CD4-positive, alpha-beta T cell (primary cell): ENCODE measurements around the gene DNAH11. TPM values are rescaled to one million over a fixed set of nuclear protein-coding genes. Genes with fewer than 3 reads are reported as not detected.

Experiments
- ATAC-seq: fragments of 200-7000 bp; cut with Tn5 transposase; one replicate; pipeline ENCODE4 v1.10.0; 2022; ENCODE audit warnings: mild to moderate bottlenecking; ENCODE audit not compliant: poor library complexity
- CTCF ChIA-PET: fragments of 350-600 bp; sonication (Branson Sonifier 250); formaldehyde crosslinking; loops from one replicate; lab custom pipeline; 2021; ENCODE audit warnings: antibody characterized with exemption, inconsistent platforms; lab: Charles Lee
- POLR2A ChIA-PET: fragments of 350-600 bp; sonication (Branson Sonifier 250); formaldehyde crosslinking; loops from one replicate; lab custom pipeline; 2021; ENCODE audit warnings: antibody characterized with exemption, inconsistent platforms; lab: Charles Lee
- DNase-seq, 14 experiments: peaks; one replicate each; pipeline ENCODE4 v3.0.0-alpha.2; 2013 to 2020; ENCODE audit warnings: mixed read lengths in 2 of 14
- H3K27ac ChIP-seq, 2 donors: one replicate each; pipeline versions ENCODE4 v1.5.1 to v1.7.0; 2013; ENCODE audit warnings: low read length in 2 of 2, low read depth in 1 of 2, mild to moderate bottlenecking in 1 of 2
- H3K27me3 ChIP-seq, 2 experiments: 1 replicate in 1 of 2; 2 replicates in 1 of 2; pipeline versions ENCODE4 v1.6.1 to v1.7.0; 2013; ENCODE audit warnings: low read length in 2 of 2, control low read depth in 1 of 2, mild to moderate bottlenecking in 1 of 2, moderate library complexity in 1 of 2; ENCODE audit not compliant: insufficient read depth in 2 of 2, control insufficient read depth in 1 of 2
- H3K36me3 ChIP-seq: one replicate; pipeline ENCODE4 v1.6.1; 2013; ENCODE audit warnings: low read length, control low read depth; ENCODE audit not compliant: insufficient read depth
- H3K4me1 ChIP-seq: one replicate; pipeline ENCODE4 v1.6.1; 2013; ENCODE audit warnings: low read length, control low read depth; ENCODE audit not compliant: insufficient read depth
- H3K4me3 ChIP-seq: one replicate; pipeline ENCODE4 v1.5.1; 2013; ENCODE audit warnings: mild to moderate bottlenecking, low read length, moderate library complexity
- H3K9me3 ChIP-seq, 2 experiments: 1 replicate in 1 of 2; 2 replicates in 1 of 2; pipeline versions ENCODE4 v1.6.1 to v1.7.0; 2013; ENCODE audit warnings: low read length in 2 of 2, mild to moderate bottlenecking in 2 of 2, control low read depth in 1 of 2, moderate library complexity in 1 of 2; ENCODE audit not compliant: control insufficient read depth in 1 of 2, insufficient read depth in 1 of 2
- H3K27ac Mint-ChIP-seq: one replicate; pipeline ENCODE4 v1.8.0; 2020; ENCODE audit warnings: mixed read lengths
- H3K27me3 Mint-ChIP-seq: one replicate; pipeline ENCODE4 v1.8.0; 2021; ENCODE audit warnings: mixed read lengths
- H3K36me3 Mint-ChIP-seq: one replicate; pipeline ENCODE4 v1.8.0; 2021; ENCODE audit warnings: low read depth, mixed read lengths
- H3K4me1 Mint-ChIP-seq: one replicate; pipeline ENCODE4 v1.8.0; 2021; ENCODE audit warnings: low read depth, mixed read lengths
- H3K4me3 Mint-ChIP-seq: one replicate; pipeline ENCODE4 v1.8.0; 2020; ENCODE audit warnings: mild to moderate bottlenecking, mixed read lengths
- H3K9me3 Mint-ChIP-seq: one replicate; pipeline ENCODE4 v1.8.0; 2020; ENCODE audit warnings: mixed read lengths
- CTCF ChIP-seq: fragments of 200-600 bp; IDR thresholded peaks from one replicate; pipeline ENCODE4 v1.8.0; 2022; ENCODE audit warnings: antibody characterized with exemption, mild to moderate bottlenecking
- intact Hi-C, 2 experiments: fragments of 100-400 bp; cut with DNase I in 1 of 2; cut with micrococcal nuclease in 1 of 2; formaldehyde crosslinking; loops; one replicate each; pipeline versions ENCODE4 v1.15.1 to v1.9.0; 2023 to 2025; cut with DNase I, micrococcal nuclease
- total RNA-seq, 174 experiments: library from RNA in 2 of 174; stranded (reverse) in 2 of 174; gene quantifications; one replicate each; pipeline ENCODE4 v1.2.3 and lab custom pipeline; 2021 to 2026

The DNAH11 gene
- total RNA-seq, 2 experiments from 2014 or later = 0.11 TPM; not detected in 1

- ATAC-seq (no peak), DNase-seq (no peak)
- Mint-ChIP-seq H3K27me3 (peaks cover 77% of the 10 kb centered on the region), H3K4me1 (peaks cover 11% of the 10 kb centered on the region), H3K9me3 (no peaks in the 10 kb centered on the region), H3K27ac (no peak overlapping the region), H3K4me3 (no peak overlapping the region), H3K36me3 (no peaks in the 10 kb centered on the region)
- Histone ChIP-seq H3K27ac (no peak overlapping the region), H3K36me3 (no peaks in the 10 kb centered on the region), H3K27me3 (peaks cover 27 to 49% of the 10 kb centered on the region in 2 experiments), H3K4me3 (no peak overlapping the region), H3K4me1 (peaks cover 14% of the 10 kb centered on the region), H3K9me3 (peaks cover 0 to 10% of the 10 kb centered on the region in 2 experiments)
- intact Hi-C loops = no loop called here
- no peak for TF ChIP-seq CTCF
- ChIA-PET POLR2A (no interaction called here), CTCF (no interaction called here)
Observed at GRCh38 chr7:21544715-21545114, 1.9 kb downstream of the DNAH11 start.

- no peak overlapping the region for H3K4me3 ChIP-seq
- POLR2A ChIA-PET = no interaction called here
- Mint-ChIP-seq H3K4me1 (peaks cover 11% of the 10 kb centered on the region), H3K9me3 (no peaks in the 10 kb centered on the region), H3K27me3 (peaks cover 56% of the 10 kb centered on the region), H3K27ac (no peak overlapping the region), H3K4me3 (no peak overlapping the region), H3K36me3 (no peaks in the 10 kb centered on the region)
- intact Hi-C loops = no loop called here
- TF ChIP-seq CTCF = no peak
- no peak for DNase-seq
- CTCF ChIA-PET = no interaction called here
- H3K27me3 ChIP-seq = peaks cover 19 to 29% of the 10 kb centered on the region in 2 experiments
- no peak overlapping the region for H3K27ac ChIP-seq
- ATAC-seq = no peak
- H3K4me1 ChIP-seq = peaks cover 14% of the 10 kb centered on the region
- H3K36me3 ChIP-seq = no peaks in the 10 kb centered on the region
- peaks cover 0 to 10% of the 10 kb centered on the region in 2 experiments for H3K9me3 ChIP-seq
Observed at GRCh38 chr7:21547501-21547900, 4.7 kb downstream of the DNAH11 start.

- no peak overlapping the region for H3K4me3 Mint-ChIP-seq
- Histone ChIP-seq H3K27ac (no peak overlapping the region), H3K4me1 (peaks cover 5% of the 10 kb centered on the region), H3K36me3 (no peaks in the 10 kb centered on the region), H3K4me3 (no peak overlapping the region), H3K9me3 (peaks cover 0 to under 1% of the 10 kb centered on the region in 2 experiments), H3K27me3 (peaks cover 10 to 21% of the 10 kb centered on the region in 2 experiments)
- ChIA-PET CTCF (interaction anchor here (0.6 kb wide), 1 partner anchor 299 kb away, joined by 3 read pairs; no protein-coding TSS in a partner anchor), POLR2A (no interaction called here)
- H3K36me3 Mint-ChIP-seq = no peaks in the 10 kb centered on the region
- no peaks in the 10 kb centered on the region for H3K9me3 Mint-ChIP-seq
- H3K27ac Mint-ChIP-seq = no peak overlapping the region
- no peak for DNase-seq
- ATAC-seq = no peak
- intact Hi-C loops = no loop called here
- no peak for TF ChIP-seq CTCF
- peaks cover 52% of the 10 kb centered on the region for H3K27me3 Mint-ChIP-seq
- H3K4me1 Mint-ChIP-seq = peaks cover 8% of the 10 kb centered on the region
Observed at GRCh38 chr7:21548491-21548890, 5.7 kb downstream of the DNAH11 start.
